ENCODE measurements around the gene PDE4DIP. TPM values are rescaled to one million over a fixed set of nuclear protein-coding genes. Genes with fewer than 3 reads are reported as not detected.
"Not testable (repeated sequence)": the region's sequence is repeated elsewhere in the genome, so short reads cannot be mapped to it uniquely, and the experiment has no call there.

PDE4DIP gene
- total and polyA plus RNA-seq, 3 donors from 2014 or later = 29.8 to 48.7 (median 32.4) TPM

DNA sequence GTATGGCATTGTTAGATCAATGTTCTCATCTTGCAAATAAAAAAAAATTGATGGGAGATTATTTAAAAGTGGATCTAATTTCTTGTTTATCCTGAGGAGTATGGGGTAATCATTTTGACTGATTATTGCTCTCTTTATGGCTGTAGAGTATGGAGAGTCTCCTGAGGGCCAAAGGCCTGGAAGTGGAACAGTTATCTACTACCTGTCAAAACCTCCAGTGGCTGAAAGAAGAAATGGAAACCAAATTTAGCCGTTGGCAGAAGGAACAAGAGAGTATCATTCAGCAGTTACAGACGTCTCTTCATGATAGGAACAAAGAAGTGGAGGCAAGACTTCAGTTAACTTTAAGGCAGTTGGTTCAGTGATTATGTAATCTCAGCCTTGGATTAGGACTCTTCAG, 123.4 kb downstream of the PDE4DIP start:
- H3K9me3 ChIP-seq; H3K36me3 ChIP-seq (ENCODE audit: low read depth, missing control alignments); H3K27me3 ChIP-seq; H3K27ac ChIP-seq; intact Hi-C loops (cut with DNase I; ENCODE audit: low total_unique reads); DNase-seq; H3K4me1 ChIP-seq; H3K4me3 ChIP-seq: not testable (repeated sequence)
- 65 to 75% methylated on average over 1 to 2 of the region's 2 CpGs for WGBS, 2 donors

DNA sequence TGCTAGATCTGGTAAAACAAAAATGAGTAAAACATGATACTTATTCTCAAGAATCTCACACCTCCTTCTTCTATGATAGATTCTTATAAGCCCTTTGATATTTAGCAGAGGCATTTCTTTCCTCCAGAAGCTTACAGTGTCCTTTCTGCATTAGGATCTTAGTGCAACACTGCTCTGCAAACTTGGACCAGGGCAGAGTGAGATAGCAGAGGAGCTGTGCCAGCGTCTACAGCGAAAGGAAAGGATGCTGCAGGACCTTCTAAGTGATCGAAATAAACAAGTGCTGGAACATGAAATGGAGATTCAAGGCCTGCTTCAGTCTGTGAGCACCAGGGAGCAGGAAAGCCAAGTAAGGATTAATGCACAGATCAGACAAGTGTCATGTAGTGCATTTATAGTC, 124.5 kb downstream of the PDE4DIP start:
- DNase-seq; H3K9me3 ChIP-seq; intact Hi-C loops (cut with DNase I; ENCODE audit: low total_unique reads); H3K4me3 ChIP-seq; H3K27ac ChIP-seq; H3K27me3 ChIP-seq; H3K36me3 ChIP-seq (ENCODE audit: low read depth, missing control alignments); H3K4me1 ChIP-seq: not testable (repeated sequence)
- 95% methylated on average over 3 of the region's 3 CpGs; no CpG with 5 or more reads in 1 of the 2 donors for WGBS, 2 donors

DNA sequence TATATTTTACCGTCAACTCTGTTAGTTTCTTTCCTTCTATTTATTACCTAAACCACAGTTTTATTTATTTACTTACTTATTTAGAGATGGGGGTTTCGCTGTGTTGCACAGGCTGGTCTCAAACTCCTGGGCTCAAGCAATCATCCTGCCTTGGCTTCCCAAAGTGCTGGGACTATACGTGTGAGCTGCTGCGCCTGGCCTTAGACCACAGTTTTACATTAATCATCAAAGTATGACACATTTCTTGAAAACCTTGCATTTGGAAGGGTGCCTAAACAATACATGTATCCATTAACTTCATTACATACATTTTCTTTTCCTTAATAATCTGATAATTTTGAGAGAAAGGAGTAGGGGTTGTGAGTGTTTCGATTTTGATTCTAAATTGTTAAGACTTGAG, 124.9 kb downstream of the PDE4DIP start:
- intact Hi-C loops (cut with DNase I; ENCODE audit: low total_unique reads); H3K4me1 ChIP-seq; H3K36me3 ChIP-seq (ENCODE audit: low read depth, missing control alignments); DNase-seq; H3K4me3 ChIP-seq; H3K27ac ChIP-seq; H3K9me3 ChIP-seq; H3K27me3 ChIP-seq: not testable (repeated sequence)
- 90 to 100% methylated on average over 1 to 2 of the region's 5 CpGs for WGBS, 2 donors

DNA sequence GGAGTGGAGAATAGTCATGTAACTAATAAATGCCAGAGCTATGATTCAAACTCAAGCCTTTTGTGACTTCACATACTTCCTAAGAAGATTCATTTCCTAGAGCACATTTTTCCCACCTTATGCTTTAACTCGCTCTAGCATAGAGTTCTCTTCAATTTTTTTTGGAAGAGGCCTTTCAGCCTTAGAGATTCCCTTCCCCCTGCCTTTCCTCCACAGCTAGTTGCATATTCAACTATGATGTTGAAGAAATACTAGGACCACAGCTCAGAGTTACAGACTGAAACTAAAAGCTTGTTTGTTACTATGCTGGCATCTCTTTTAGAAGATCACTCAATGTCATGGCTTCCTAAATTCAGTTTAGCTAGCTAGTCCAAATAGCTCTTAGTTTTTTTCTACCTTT, 131.2 kb downstream of the PDE4DIP start:
- H3K4me1 ChIP-seq; H3K4me3 ChIP-seq; H3K27ac ChIP-seq; intact Hi-C loops (cut with DNase I; ENCODE audit: low total_unique reads); DNase-seq; H3K27me3 ChIP-seq; H3K9me3 ChIP-seq; H3K36me3 ChIP-seq (ENCODE audit: low read depth, missing control alignments): not testable (repeated sequence)
- WGBS, 2 donors = 80 to 93% methylated on average over 1 of the region's 1 CpG

GRCh38 chr1:148975866-148976537, 131.8 kb downstream of the PDE4DIP start:
- H3K36me3 ChIP-seq (ENCODE audit: low read depth, missing control alignments); DNase-seq; H3K9me3 ChIP-seq; intact Hi-C loops (cut with DNase I; ENCODE audit: low total_unique reads); H3K27me3 ChIP-seq; H3K4me3 ChIP-seq; H3K4me1 ChIP-seq; H3K27ac ChIP-seq: not testable (repeated sequence)
- 73 to 86% methylated on average over 1 of the region's 1 CpG for WGBS, 2 donors

DNA sequence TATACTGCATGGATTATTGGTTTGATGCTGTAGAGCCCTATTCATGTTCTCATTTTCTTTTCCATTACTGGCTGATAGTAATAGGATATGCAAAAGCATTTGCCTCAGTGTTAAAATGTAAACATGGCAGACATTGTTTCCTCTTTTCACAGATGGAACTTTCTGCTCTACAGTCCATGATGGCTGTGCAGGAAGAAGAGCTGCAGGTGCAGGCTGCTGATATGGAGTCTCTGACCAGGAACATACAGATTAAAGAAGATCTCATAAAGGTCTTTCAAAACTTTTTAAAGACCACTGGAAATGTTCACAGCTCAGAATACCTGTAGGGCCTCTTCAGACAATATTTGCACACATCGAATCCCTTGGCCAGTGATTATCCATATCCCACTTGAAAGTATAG, 133.6 kb downstream of the PDE4DIP start:
- H3K36me3 ChIP-seq (ENCODE audit: low read depth, missing control alignments); H3K27ac ChIP-seq; H3K4me3 ChIP-seq; H3K27me3 ChIP-seq; intact Hi-C loops (cut with DNase I; ENCODE audit: low total_unique reads); H3K9me3 ChIP-seq; DNase-seq; H3K4me1 ChIP-seq: not testable (repeated sequence)
- 95 to 96% methylated on average over 1 of the region's 1 CpG for WGBS, 2 donors

DNA sequence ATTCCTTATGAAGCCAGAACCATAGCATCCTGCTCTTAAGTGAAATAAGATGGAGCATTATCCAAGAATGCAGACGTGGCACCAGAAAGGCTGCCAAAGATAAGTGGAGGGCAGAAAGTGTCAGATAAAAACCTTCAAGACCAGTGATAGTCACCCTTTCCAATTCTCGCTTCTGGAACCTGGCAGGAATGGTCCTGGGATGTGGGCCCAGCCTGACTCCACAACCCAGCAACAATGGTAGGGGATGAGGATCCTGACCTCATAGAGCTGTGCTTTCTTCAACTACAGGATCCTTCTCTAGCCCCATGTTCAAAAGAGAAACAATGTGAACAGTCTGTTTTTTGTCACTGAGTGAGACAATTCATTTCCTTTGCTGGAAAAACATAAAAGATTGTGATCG, 145.2 kb downstream of the PDE4DIP start:
- 72 to 83% methylated on average over 3 of the region's 3 CpGs for WGBS, 2 donors
- DNase-seq; H3K4me3 ChIP-seq; H3K9me3 ChIP-seq; H3K27me3 ChIP-seq; H3K27ac ChIP-seq; H3K36me3 ChIP-seq (ENCODE audit: low read depth, missing control alignments); intact Hi-C loops (cut with DNase I; ENCODE audit: low total_unique reads); H3K4me1 ChIP-seq: not testable (repeated sequence)

GRCh38 chr1:148990233-148990788, 146.1 kb downstream of the PDE4DIP start:
- intact Hi-C loops (cut with DNase I; ENCODE audit: low total_unique reads); DNase-seq; H3K27me3 ChIP-seq; H3K4me1 ChIP-seq; H3K36me3 ChIP-seq (ENCODE audit: low read depth, missing control alignments); H3K27ac ChIP-seq; H3K9me3 ChIP-seq; H3K4me3 ChIP-seq: not testable (repeated sequence)
- WGBS, 2 donors = 62 to 73% methylated on average over 4 to 5 of the region's 7 CpGs

- DNase-seq; H3K36me3 ChIP-seq (ENCODE audit: low read depth, missing control alignments); intact Hi-C loops (cut with DNase I; ENCODE audit: low total_unique reads); H3K27ac ChIP-seq; H3K9me3 ChIP-seq; H3K4me3 ChIP-seq; H3K4me1 ChIP-seq; H3K27me3 ChIP-seq: not testable (repeated sequence)
- WGBS, 2 donors = 92% methylated on average over 1 of the region's 2 CpGs; no CpG with 5 or more reads in 1 of the 2 donors
Observed at GRCh38 chr1:148991818-148992217, 147.6 kb downstream of the PDE4DIP start.

- intact Hi-C loops (cut with DNase I; ENCODE audit: low total_unique reads); DNase-seq; H3K9me3 ChIP-seq; H3K4me3 ChIP-seq; H3K4me1 ChIP-seq; H3K36me3 ChIP-seq (ENCODE audit: low read depth, missing control alignments); H3K27ac ChIP-seq; H3K27me3 ChIP-seq: not testable (repeated sequence)
- WGBS, 2 donors = 100% methylated on average over 1 of the region's 2 CpGs
Observed at GRCh38 chr1:148992364-148992763, 148.1 kb downstream of the PDE4DIP start.

DNA sequence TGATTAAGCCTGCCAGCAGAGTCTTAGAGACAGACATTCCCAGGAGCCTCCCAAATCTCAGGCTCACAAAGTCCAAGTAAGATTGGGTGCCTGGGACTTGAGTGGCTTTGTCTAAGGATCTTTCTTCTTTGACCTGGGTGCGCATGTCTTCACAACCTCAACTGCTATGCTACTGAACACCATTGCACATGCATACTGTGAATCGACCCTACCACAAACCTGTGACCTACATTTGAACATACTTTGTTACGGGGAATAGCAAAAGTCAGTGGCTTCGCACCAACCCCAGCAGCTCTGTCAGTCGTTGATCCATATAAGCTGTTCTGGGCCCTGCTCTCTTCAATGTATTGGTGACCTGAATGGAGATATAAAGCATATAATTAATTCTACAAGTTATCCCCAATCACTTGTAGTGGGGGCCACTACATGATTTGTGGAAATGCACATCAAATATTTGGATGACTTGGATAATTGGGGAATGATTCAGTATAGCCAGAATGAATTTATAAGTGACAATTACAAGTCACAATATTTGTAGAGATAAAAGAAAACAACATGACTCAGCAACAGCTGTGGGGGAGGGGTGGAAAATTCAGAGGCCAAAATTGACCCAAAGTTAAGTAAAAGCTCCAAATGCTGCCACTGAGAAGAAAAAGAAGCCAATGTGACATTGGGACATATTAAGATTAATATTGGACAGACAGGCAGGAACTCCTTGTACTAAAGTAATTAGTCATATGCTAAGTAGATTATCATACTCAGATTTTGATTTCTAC, 152.4 kb downstream of the PDE4DIP start:
- WGBS, 2 donors = 94 to 95% methylated on average over 5 of the region's 5 CpGs

DNA sequence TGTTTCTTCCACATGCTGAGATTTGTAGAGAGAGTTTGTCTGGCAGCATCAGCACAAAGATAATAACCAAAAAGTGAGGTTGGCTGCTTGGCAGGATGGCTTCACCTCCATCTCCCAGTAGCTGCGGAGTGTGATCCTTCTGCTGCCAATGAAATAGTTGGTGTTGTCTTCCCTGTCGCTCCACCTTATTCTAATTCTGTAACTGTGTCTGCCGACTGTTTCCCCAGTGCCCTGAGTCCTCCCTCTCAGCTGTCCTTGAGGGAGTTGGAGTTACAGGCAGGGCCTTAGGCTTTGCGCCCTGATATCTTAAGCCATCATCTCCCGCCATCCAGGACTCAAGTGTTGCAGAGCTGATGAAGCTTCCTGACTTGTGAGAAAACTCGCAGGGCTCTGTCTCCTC, 153.2 kb downstream of the PDE4DIP start:
- H3K27ac ChIP-seq; H3K9me3 ChIP-seq; H3K4me1 ChIP-seq; H3K4me3 ChIP-seq; H3K36me3 ChIP-seq (ENCODE audit: low read depth, missing control alignments); DNase-seq; intact Hi-C loops (cut with DNase I; ENCODE audit: low total_unique reads); H3K27me3 ChIP-seq: not testable (repeated sequence)
- 40% methylated on average over 1 of the region's 6 CpGs; no CpG with 5 or more reads in 1 of the 2 donors for WGBS, 2 donors

More for the DNA sequence above, 152.4 kb downstream of the PDE4DIP start:
- DNase-seq; H3K27ac ChIP-seq; H3K4me3 ChIP-seq; H3K9me3 ChIP-seq; H3K4me1 ChIP-seq; H3K27me3 ChIP-seq; H3K36me3 ChIP-seq (ENCODE audit: low read depth, missing control alignments); intact Hi-C loops (cut with DNase I; ENCODE audit: low total_unique reads): not testable (repeated sequence)
